GM19023 (cell line): ENCODE measurements around the gene TACR3.
"Not testable (repeated sequence)": the region's sequence is repeated elsewhere in the genome, so short reads cannot be mapped to it uniquely, and the experiment has no call there.

Experiments used
- ATAC-seq: cut with Tn5 transposase; IDR thresholded peaks from one replicate; pipeline ENCODE4 v1.9.1; 2021; ENCODE audit warnings: mild to moderate bottlenecking, moderate library complexity; ENCODE audit not compliant: unreplicated experiment

Gene TACR3, protein sequence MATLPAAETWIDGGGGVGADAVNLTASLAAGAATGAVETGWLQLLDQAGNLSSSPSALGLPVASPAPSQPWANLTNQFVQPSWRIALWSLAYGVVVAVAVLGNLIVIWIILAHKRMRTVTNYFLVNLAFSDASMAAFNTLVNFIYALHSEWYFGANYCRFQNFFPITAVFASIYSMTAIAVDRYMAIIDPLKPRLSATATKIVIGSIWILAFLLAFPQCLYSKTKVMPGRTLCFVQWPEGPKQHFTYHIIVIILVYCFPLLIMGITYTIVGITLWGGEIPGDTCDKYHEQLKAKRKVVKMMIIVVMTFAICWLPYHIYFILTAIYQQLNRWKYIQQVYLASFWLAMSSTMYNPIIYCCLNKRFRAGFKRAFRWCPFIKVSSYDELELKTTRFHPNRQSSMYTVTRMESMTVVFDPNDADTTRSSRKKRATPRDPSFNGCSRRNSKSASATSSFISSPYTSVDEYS

DNA sequence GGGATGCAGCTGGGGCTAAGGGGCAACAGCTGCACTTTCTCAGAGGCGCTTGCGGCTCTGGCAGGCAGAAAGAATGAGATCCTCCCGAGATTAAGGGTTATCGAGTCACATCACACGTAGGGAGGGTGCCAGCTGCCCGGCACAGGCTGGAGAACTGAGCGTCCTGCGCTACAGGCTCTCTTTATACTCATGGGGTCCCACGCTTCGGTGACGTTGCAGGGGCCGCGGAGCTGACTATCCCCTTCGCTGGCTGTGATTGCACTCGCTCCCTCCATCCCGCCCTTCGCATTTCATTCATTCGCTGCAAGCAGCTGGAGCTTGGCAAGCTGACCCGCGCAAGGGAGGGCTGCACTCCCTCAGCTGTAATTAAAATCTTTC, at the start of gene TACR3:
Gene TACR3 (minus strand): TSS at position 156 of the 378 bp plus-strand sequence. CDS start 310 bp downstream, outside the sequence.
- ATAC-seq, result no peak

DNA sequence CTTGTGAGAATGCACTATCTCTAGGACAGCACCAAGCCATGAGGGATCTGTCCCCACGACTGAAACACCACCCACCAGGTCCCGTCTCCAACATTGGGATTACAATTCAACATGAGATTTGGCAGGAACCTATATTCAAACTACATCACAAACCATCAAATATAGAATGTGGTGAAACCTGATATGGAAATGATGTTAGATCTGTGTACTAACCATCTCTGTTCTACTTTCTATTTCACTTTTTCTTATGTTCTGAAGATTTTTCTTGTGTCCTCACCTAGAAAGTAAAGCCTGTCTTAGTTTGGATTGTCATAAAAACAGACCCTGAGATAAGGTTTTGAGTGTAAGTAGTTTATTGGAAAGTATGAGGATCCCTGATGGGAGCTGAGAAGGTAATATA, 37.8 kb upstream of the TACR3 start:
- ATAC-seq, result no peak

DNA sequence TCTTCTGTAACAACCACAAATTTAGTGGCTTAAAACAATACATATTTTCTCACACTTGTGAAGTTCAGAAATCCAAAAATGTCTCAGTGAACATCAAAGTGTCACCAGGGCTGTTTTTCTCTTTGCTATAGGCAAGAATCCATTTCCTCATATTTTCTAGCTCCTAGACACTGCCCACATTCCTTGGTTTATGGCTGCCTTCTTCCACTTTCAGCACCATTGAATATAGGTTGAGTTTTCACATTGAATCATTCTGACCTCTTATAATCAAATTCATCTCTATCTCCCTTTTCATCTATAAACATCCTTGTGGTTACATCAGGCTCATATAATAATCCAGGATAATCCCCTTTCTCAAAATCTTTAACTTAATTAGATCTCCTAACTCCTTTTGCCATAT, 37.0 kb upstream of the TACR3 start:
- no peak for ATAC-seq

DNA sequence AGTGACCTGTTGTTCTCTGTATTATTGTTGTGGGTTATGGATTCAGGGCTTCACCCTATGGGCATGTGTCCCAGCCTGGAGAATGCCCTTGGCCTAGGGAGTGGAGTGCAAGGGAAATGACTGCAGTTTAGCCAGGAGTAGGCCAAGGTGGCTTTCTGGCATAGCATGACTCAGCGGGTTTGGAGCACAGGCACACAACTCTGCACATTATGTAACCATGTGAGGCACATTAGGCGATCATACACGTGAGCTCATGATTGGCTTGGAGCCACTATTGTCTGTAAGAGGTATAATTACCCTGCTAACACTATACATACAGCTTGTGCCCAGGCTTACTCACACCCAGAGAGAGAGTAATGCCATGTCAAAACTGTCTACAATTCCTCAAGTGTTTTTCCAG, 35.1 kb upstream of the TACR3 start:
- ATAC-seq, result no peak

DNA sequence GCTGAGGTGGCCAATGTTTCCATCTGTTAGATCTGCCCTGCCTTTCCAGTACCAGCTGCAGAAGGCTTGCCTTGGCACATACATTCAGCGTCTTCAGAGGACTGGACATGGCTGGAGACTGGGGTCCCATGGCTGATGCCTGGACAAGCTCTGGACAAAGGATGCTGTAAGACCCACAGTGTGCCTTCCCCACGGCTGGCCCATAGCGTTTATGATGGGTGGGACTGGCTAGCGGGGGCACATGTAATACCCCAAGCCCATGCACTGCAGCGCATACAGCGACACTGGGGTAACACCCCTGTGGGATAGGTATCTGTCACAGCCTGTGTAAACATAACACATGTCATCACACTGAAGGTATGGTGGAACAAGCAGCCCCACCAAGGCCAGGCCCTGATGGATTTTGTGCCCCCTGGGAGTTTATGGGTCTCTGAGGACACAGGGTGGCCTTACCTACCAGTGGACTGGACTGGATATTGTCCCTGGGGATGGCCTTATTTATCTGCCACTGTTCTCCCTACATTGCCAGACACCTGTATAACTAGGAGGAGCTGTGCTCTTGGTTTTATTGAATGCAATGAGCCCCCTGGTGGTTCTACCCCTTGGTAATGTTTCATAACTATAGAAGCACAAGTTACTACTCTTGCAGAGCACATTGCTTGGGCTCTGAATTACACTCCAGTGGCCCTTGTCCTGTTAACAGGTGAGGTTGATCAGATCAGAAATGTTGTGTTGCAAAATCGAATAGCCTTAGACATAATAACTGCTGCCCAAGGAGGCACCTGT, 34.3 kb upstream of the TACR3 start:
- no peak for ATAC-seq

DNA sequence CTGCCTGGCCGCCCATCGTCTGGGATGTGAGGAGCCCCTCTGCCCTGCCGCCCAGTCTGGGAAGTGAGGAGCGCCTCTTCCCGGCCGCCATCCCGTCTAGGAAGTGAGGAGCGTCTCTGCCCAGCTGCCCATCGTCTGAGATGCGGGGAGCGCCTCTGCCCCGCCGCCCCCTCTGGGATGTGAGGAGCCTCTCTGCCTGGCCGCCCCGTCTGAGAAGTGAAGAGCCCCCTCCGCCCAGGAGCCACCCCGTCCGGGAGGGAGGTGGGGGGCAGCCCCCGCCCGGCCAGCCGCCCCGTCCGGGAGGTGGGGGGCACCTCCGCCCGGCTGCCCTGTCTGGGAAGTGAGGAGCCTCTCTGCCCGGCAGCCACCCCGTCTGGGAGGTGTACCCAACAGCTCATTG, 3.4 kb upstream of the TACR3 start:
- not testable (repeated sequence) for ATAC-seq

DNA sequence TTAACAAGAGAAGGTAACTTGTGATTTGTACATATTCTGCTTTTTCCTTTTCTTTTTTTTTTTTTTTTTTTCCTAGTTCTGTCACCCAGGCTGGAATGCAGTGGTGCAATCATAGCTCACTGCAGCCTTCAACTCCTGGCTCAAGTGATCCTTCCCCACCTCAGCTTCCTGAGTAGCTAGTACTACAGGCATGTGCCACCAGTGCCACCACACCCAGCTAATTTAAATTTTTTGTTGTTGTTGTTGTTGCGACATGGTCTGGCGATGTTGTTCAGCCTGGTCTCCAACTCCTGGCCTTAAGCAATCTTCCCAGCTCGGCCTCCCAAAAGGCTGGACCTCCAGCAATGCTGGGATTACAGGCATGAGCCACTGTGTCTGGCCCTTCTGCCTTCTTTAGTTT, 1.5 kb upstream of the TACR3 start:
- ATAC-seq, result no peak

DNA sequence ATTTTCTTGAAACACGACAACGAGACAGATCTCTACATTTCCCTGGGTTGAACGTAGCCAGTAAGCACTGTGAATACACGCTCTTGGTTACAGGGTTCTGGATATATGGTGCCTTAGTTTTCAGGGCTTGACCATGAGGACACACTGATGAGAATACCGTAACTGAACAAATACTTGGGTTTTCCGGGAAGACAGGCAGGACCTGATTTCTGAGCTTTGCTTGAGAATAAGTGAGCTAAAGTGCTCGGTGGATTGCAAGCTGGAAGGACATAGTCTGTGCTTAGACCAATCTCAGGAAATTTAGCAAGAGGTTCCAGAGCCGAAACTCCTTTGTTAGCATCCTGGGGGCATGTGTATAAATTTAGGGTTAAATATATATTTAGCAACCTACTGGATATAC, 876 bp upstream of the TACR3 start:
- no peak for ATAC-seq

DNA sequence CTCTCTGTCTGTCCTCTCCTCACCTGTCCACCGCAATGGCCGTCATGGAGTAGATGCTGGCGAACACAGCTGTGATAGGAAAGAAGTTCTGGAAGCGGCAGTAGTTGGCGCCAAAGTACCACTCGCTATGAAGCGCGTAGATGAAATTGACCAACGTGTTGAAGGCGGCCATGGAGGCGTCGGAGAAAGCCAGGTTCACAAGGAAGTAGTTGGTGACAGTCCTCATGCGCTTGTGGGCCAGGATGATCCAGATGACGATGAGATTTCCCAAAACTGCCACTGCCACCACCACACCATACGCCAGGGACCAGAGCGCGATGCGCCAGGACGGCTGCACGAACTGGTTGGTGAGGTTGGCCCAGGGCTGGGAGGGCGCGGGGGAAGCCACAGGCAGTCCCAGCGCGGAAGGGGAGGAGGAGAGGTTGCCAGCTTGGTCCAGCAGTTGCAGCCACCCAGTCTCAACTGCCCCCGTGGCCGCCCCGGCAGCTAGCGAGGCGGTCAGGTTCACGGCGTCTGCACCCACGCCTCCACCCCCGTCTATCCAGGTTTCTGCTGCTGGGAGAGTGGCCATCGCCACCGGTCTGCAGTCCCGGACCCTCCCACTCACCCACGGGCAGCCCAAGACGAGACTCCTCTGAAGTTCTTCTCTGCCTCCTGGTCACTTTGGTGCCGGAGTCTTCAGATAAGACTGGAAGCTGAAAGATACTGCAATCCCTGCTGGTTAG, 518 bp downstream of the TACR3 start:
- ATAC-seq, result no peak

DNA sequence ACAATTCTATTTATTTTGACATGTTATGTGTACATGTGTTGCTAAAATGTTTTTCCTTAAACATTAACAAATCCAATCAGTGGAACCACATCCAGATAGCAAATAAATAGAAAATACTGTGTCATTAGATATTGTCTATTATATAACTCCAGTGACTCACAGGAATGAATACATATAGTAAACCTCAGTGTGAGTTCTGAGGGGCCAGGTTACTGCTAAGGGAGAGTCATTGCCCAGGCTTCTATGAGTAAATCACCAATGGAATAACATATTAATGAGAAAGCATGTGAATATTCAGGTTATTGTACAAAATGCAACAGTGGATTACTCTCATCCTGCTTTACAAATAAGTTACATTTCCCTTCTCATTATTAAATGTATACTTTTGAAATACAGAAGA, 27.2 kb downstream of the TACR3 start:
- ATAC-seq, result no peak

DNA sequence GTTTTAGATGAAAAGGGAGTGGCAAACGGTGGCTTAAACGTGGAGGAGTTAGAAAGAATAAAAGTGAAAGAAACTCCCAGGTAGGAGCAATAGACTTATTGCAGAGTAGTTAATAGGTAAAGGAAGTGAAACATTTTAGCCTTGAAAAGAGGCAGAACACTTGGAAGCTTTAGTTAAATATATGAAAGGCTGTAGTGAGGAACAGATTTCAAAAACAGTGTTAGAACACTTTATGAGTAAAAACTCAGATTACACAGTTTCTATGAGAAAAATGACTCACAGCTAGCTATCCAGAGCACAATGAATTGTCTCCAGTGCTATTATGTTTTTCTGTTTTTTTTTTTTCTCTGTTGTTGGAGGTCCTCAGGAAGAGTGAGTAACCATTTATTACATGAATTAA, 45.8 kb downstream of the TACR3 start:
- no peak for ATAC-seq

DNA sequence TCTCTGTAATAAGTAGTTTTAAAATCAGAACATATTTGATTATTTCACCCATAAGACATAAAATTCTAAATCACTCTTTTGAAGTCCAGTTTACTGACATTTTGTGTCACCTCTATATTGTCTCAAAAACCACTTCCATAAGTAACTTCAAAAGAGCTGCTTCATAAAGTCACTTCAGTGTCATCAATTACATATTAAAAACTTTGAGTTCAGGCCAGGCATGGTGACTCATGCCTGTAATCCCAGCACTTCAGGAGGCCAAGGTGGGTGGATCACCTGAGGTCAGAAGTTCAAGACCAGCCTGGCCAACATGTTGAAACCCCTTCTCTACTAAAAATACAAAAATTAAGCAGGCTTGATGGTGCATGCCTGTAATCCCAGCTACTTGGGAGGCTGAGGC, 53.0 kb downstream of the TACR3 start:
- ATAC-seq, result not testable (repeated sequence)

DNA sequence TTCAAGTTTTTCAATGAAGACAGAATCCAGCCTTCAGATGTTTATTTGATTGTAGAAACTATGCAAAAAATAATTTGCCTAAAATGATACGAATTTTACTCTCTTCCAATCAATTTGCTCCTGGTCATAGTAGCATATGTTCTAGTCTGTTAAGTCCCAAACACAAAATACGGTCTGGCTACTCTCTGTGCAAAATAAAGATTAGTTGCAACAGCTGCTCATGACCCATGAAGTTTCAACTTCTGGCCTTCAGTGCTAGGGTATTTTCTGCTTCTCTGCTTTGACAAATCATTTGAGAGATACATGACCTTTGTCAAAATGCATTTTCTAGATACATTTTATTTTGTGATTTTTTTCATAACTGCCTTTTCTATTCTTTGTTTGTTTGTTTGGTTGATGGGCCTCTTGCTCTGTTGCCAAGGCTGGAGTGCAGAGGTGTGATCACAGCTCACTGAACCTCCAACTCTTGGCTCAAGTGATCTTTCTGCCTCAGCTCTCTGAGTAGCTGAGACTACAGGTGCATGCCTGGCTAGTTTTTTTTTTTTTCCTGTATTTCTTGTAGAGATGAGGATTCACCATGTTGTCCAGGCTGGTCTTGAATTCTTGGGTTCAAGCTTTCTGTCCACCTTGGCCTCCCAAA, 55.2 kb downstream of the TACR3 start:
- no peak for ATAC-seq

DNA sequence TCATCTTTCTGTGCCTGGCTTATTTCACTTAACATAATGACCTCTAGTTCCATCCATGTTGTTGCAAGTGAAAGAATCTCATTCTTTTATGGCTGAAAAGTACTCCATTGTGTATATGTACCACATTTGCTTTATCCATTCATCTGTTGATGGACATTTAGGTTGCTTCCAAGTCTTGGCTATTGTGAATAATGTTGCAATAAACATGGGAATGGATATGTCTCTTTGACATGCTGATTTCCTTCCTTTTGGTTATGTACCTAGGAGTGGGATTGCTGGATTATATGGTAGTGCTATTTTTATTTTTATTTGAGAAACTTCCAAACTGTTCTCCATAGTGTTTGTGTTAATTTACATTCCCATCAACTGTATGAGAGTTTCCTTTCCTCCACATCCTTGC, 71.2 kb downstream of the TACR3 start:
- ATAC-seq, result no peak

DNA sequence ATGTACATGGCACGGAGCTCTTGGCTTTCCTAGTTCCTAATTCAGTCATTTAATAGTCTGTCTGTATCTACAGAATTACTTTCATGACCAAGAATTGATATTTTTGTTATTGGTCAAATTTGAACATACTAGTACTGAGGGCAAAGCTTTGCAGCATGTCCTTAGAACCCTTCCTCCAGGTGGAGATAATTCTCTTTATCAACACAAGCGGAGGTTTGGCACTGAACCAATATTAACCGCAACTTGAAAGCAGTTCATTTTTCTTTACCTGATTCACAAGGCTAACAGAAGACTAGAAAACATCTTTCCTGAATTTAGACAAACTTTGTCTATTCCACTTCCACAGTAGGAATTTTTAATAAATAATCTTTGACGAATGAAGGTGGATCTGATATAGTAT, 73.8 kb downstream of the TACR3 start:
- no peak for ATAC-seq

DNA sequence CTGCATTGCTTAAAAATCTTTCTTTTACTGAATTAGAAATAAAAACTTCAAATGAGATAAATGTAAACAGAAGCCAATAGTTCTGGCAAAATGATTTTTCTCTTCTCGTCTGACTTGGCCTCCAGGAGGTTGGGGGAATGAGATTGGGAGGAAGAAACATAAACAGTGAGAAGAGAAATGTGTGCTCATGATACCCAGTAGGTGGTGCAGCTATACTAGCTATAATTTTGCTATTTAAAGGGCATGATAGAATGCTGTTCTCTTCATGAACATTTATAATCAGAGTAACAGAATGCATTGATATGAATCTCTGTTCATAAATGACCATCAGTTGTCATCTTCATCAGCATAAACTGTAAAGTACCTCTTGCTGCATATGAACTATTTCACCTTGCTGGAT, 85.5 kb downstream of the TACR3 start:
- no peak for ATAC-seq

DNA sequence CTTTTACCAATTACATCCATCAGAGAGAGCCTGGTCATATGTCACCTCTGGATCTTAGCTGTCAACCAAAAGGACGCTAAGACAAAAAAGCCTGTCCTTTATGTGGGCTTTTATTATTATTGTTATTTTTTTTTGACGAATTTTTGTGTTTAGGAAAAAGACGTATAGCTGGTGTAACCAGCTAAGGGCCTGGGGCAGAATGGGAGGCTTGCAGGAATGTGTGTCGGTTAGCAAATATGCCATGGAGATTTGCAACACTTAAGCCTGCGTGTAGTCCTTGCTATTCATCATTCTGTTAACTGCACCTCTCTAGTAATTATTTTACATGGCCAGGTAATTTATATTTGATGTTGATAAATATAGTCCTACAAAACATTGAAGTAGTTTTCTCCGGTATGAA, 93.5 kb downstream of the TACR3 start:
- ATAC-seq, result no peak

DNA sequence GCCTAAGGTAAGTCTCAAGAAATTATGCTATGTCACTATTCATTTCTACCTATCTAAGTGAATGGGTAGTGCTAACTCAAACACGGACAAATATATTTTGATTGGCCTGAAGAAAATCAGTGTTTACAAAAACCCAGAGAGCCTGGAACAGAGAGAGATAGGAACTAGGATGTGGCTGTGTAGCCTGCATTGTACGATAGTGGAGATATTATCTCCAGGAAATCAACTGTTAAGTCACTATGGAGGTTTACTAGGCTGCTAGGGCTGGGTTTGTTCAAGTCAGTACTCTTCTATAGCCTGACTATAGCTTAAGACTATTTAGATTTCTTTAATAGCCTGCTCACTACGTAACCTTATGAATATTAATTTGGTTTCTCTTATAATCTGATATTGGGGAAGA, 127.9 kb downstream of the TACR3 start:
- no peak for ATAC-seq

DNA sequence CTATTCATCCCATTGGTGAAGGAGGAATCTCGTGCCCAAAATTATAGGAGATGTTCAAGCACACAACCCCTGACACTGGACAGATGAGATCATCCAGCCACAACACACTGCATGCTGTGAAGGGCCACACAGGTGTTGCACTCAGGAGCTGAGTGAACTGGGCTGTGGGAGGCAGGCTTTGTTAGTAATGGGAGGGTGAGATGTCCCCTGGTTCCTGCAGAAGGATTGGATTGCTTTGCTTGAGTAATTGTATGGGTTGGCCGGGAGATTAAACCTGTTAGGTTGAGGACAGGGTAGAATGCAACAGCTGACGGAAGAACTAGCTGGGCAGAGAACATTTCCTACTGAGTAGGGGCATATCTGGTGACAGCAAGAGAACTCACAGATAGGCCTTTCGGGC, 152.2 kb downstream of the TACR3 start:
- no peak for ATAC-seq

DNA sequence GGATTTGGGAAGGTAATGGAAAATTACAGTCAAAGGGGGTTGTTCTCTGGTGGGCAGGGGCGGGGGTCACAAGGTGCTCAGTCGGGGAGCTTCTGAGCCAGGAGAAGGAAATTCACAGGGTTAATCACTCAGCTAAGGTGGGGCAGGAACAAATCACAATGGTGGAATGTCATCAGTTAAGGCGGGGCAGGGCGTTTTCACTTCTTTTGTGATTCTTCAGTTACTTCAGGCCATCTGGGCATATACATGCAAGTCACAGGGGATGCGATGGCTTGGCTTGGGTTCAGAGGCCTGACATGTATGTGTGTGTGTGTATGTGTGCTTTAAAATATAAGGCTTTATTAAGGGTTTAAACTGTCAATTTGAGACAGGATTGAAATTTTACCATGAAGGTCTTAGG, 160.6 kb downstream of the TACR3 start:
- not testable (repeated sequence) for ATAC-seq
